Measurements from ENCODE around the gene TRUB1.

The TRUB1 gene

DNA sequence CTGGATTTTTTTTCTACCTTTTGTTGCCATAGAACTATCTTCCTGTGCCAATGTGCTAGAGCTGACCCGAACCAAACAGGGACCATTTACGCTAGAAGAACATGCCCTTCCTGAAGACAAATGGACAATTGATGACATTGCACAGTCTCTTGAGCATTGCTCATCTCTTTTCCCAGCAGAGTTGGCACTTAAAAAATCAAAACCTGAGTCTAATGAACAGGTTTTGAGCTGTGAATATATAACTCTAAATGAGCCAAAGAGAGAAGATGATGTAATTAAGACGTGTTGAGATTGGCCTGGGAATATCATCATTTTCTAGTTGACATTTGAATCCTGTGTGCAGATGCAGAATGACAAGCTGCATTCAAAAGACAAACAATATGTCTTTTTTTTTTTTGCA, 37.1 kb downstream of the TRUB1 start:
- no peak overlapping the region for H3K4me3 ChIP-seq (ENCODE audit: low read depth, low read length)
- TF ChIP-seq POLR2A (IDR thresholded peaks at IDR 0.05; ENCODE audit: extremely low read depth, insufficient read length): no peak
- TF ChIP-seq, protein P1, sequence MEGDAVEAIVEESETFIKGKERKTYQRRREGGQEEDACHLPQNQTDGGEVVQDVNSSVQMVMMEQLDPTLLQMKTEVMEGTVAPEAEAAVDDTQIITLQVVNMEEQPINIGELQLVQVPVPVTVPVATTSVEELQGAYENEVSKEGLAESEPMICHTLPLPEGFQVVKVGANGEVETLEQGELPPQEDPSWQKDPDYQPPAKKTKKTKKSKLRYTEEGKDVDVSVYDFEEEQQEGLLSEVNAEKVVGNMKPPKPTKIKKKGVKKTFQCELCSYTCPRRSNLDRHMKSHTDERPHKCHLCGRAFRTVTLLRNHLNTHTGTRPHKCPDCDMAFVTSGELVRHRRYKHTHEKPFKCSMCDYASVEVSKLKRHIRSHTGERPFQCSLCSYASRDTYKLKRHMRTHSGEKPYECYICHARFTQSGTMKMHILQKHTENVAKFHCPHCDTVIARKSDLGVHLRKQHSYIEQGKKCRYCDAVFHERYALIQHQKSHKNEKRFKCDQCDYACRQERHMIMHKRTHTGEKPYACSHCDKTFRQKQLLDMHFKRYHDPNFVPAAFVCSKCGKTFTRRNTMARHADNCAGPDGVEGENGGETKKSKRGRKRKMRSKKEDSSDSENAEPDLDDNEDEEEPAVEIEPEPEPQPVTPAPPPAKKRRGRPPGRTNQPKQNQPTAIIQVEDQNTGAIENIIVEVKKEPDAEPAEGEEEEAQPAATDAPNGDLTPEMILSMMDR (IDR thresholded peaks at IDR 0.05; ENCODE audit: low read depth, low read length): no peak
- TF ChIP-seq, protein P2, sequence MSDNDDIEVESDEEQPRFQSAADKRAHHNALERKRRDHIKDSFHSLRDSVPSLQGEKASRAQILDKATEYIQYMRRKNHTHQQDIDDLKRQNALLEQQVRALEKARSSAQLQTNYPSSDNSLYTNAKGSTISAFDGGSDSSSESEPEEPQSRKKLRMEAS (IDR thresholded peaks at IDR 0.05; ENCODE audit: low read depth, low read length): no peak
- no peak for TF ChIP-seq MYC (IDR thresholded peaks at IDR 0.05; ENCODE audit: low read depth, low read length)
- DNase-seq (ENCODE audit: low read depth): no peak

DNA sequence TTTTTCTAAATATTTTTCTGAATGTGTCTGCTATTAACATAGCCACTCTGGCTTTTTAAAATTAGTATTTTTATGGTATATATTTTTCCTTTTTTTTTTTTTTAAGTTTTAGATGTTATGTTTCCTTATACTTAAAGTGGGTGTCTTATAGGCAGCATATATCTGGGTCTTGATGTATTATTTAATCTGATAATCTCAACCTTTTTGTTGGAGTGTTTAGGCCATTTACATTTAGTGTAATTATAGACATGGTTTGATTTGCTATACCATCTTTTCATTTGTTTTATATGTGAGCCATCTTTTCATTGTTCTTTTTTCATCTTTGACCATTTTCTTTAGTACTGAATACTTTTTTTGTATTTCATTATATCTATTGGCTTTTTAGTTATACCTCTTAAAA, 45.0 kb downstream of the TRUB1 start:
- H3K4me3 ChIP-seq (ENCODE audit: low read depth, low read length): no peak overlapping the region
- DNase-seq (ENCODE audit: low read depth): no peak
- TF ChIP-seq POLR2A (IDR thresholded peaks at IDR 0.05; ENCODE audit: extremely low read depth, insufficient read length): no peak
- TF ChIP-seq MYC (IDR thresholded peaks at IDR 0.05; ENCODE audit: low read depth, low read length): no peak
- TF ChIP-seq, protein P2 (IDR thresholded peaks at IDR 0.05; ENCODE audit: low read depth, low read length): no peak
- TF ChIP-seq, protein P1 (IDR thresholded peaks at IDR 0.05; ENCODE audit: low read depth, low read length): no peak

DNA sequence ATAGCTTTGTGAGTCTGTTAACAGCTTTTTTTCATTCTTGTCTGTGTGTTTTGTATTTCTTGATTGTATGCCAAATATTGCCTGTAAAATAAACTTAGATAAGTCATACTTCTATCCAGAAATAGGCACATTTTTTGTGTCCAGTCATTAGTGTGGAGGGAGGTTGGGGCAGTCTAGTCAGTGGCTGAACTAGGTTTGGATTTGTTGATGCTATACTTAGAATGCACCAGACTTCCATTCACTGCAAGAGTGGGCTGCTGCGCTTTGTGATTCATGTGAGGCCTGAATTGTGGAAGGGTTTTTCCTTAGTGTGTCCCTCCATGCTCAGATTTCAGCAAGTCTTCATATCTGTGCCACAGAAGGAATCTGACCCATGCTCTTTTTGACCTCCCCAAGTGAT, 50.0 kb downstream of the TRUB1 start:
- DNase-seq (ENCODE audit: low read depth): no peak
- H3K4me3 ChIP-seq (ENCODE audit: low read depth, low read length): no peak overlapping the region
- no peak for TF ChIP-seq MYC (IDR thresholded peaks at IDR 0.05; ENCODE audit: low read depth, low read length)

DNA sequence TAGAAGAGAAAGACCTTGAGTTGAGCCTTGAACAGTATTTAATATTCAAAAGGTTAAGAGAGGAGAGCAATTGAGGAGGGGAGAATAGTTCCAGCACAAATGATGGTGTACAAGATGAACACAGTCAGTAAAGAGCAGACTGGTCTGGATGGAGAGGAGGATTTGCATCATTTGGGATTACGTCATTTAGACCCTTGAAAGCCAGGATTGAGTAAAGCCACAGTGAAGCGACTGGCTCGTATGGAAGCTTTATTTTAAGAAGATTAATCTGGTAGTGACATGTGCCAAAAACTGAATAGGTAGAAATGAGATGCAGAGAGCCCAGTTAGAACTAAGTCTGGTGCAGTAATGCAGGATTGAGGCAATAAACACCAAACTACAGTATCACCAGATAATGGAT, 52.6 kb downstream of the TRUB1 start:
- DNase-seq (ENCODE audit: low read depth): peak; percentile 19
- H3K4me3 ChIP-seq (ENCODE audit: low read depth, low read length): no peak overlapping the region
- TF ChIP-seq, protein P1 (IDR thresholded peaks at IDR 0.05; ENCODE audit: low read depth, low read length): no peak

DNA sequence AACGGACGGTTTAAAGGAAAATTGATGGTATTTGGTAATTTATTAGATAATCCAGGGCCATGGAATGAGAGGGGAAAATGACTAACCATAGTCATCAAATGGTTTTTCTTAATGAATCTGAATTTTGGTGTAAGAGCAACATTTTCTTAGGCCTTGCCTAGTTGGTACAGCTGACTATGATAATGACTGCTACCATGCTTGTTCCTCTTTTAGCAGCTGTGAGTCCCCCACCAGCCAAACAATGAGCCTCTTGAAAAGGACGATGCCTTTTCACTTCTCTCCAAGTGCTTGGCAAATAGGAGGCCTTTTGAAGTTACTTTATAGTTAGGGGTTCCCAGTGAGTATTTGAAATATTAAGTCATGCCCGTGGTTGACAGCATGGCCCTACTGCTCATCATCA, 53.0 kb downstream of the TRUB1 start:
- DNase-seq (ENCODE audit: low read depth): peak; percentile 16
- H3K4me3 ChIP-seq (ENCODE audit: low read depth, low read length): no peak overlapping the region
- TF ChIP-seq, protein P1 (IDR thresholded peaks at IDR 0.05; ENCODE audit: low read depth, low read length): no peak
- TF ChIP-seq, protein P2 (IDR thresholded peaks at IDR 0.05; ENCODE audit: low read depth, low read length): no peak
- TF ChIP-seq MYC (IDR thresholded peaks at IDR 0.05; ENCODE audit: low read depth, low read length) (no peak), POLR2A (IDR thresholded peaks at IDR 0.05; ENCODE audit: extremely low read depth, insufficient read length) (no peak)

DNA sequence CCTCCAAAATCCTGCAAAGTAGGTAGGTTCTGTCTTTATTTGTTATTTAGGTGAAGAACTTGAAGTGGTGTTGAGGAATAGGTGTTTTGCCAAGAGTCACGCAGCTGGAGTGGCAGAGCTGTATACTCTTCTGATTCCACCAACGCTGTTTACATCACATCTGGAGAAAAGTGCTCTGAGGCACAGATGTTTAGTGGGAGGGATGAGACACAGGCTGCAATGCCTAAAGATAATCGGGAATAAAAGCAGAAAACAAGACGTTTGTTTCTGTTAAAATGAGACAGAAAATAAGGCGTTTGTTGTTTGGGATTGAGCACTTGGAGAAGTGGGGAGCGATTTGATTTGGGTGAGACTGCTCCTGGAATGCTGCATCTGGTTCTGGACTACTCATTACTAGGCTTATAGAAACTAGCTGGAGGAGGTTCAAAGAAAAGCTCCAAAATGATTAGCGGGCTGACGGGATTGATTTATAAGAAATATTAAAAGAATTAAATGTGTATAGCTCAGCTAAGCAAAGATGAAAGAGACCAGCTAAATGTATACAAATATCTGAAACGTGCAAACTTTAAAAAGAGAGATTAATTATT, 54.3 kb downstream of the TRUB1 start:
- no peak overlapping the region for H3K4me3 ChIP-seq (ENCODE audit: low read depth, low read length)
- no peak for DNase-seq (ENCODE audit: low read depth)
- TF ChIP-seq POLR2A (IDR thresholded peaks at IDR 0.05; ENCODE audit: extremely low read depth, insufficient read length): no peak
- TF ChIP-seq, protein P2 (IDR thresholded peaks at IDR 0.05; ENCODE audit: low read depth, low read length): no peak
- no peak for TF ChIP-seq MYC (IDR thresholded peaks at IDR 0.05; ENCODE audit: low read depth, low read length)
- TF ChIP-seq, protein P1 (IDR thresholded peaks at IDR 0.05; ENCODE audit: low read depth, low read length): no peak

All from NB4 (cell line).